GM21360 (cell line): ENCODE data around the gene FAM168A.

Experiments used
- ATAC-seq: cut with Tn5 transposase; IDR thresholded peaks from one replicate; pipeline ENCODE4 v1.9.1; 2021; ENCODE audit warnings: mild to moderate bottlenecking, moderate library complexity; ENCODE audit not compliant: unreplicated experiment

Gene FAM168A

DNA sequence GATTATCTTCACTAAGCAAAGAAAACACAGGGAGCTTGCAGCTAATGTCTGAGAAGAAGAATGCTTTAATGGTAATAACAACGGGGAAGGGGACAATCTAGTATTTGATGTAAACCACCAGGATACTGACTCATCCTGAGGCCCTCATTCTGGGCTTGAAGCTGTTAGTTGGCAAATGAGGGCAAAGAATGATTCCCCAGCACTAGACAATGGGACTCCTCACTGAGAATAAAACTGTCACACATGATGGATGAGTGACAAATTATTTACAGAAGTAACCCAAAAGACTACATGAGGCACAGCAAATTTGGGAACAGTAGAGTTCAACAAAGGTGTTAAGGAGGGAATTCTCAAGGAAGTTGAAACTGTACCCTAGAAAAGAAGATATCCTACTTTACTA is 76.3 kb downstream of the FAM168A start:
- ATAC-seq: no peak

DNA sequence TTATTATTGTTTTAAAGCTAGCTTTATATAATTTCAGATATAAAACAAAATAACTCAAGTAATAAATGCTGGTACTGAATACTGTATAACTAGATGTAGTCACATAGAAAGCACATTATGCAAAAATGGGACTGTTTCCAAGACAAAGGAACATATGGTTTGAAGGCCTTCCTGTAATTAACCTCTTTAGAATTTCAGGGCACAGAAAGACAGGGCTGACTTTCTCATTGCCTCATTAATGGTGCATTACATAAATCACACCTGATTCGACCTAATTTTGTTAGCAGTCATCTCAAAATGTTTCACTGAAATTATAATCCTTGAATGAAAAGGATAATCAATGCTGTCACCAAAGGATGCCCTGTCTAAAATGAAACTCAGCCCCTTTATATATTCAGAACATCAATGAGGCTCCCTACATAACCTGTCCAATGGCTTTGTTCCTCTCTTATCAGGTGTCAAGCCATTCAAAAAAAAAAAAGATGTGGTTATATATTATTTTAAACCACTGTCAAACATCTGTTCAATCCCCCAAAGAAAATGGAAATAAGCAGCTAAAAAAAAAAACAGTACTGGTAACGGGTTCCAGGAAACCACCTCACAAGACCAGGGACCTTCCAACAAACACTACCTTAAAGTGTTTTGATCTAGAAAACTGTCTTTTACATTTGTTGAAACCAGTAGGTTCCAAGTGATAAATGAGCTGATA is 77.4 kb downstream of the FAM168A start:
- no peak for ATAC-seq

DNA sequence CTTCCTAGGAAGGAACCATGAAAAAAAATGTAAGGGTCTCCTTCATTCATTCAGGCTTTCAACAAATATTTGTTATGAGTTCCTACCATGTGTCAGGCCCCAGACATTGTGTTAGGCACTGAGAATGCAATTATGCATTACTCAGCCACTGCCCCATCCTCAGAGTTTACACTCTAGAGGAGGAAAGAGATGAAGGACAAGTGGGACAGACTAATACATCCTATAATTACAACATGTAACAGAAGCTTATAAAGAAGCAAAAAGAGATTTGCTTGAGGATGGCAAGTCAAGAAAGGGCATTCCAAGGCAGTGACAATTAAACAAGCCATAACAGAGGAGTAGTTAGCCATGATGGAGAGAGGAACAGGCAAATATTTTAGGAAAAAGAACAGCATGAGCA is 78.6 kb downstream of the FAM168A start:
- ATAC-seq: no peak

DNA sequence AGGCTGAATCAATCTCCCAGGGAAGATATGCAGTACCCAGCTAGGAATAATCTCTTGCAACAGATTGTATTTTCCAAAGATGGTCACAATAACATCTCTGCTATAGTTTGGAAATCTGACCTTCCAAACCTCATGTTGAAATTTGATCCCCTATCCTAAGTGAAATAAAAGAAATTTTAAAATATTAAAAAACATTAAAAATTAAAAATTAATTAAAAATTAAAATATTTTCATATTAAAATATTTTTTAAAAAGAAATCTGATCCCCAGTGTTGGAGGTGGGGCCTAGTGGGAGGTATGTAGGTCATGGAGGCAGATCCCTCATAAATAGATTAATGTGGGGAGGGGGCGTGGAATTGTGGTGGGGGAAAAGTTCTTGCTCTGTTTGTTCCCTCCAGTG is 79.7 kb downstream of the FAM168A start:
- no peak for ATAC-seq

DNA sequence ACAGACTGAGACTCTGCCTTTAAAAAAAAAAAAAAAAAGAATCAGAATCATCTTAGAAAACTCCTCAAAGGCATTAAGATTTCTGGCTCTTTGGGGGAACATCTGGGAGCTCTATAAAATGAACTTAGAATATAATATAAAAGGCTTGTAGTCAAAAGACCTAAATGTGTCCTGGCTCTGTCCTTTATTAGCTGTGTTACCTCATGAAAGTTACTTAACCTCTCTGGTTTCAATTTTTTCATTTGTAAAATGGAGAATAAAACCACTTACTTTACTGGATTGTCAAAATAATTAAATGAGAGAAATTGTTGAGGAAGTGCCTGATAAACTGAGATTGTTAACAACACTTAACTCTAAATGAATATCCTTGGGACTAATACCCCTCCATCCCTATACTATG is 81.8 kb downstream of the FAM168A start:
- ATAC-seq: no peak

DNA sequence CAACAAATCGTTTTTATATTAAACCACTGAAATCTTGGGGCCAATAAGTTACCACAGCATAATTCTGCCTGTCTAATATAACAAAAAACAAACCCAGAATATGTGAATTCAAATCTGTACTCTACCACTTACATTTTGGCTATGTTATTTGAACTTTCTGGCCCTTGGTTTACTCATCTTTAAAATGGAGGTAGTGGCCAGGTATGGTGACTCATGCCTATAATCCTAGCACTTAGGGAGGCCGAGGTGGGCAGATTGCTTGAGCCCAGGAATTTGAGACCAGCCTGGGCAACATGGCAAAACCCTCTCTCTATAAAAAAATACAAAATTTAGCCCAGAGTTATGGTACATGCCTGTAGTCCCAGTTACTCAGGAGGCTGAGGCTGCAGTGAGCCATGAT is 84.2 kb downstream of the FAM168A start:
- no peak for ATAC-seq

DNA sequence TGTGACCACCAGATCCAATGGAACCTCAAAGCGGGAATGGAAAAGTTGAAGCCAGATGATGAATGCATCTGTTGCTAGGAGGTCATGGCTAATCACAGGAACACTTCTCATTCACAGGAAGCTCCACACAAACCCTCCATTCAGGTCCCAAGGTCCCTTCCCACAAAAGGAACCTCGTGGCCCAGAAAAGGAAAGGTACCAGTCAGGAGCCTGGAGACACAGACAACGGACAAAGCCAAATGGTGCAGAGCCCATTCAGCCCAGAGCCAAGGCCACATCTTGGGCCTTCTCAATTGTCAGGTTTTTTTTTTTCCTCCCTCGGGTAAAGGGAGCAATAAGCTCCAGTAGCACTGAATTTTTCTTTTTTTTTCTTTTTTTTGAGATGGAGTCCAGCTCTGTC is 87.0 kb downstream of the FAM168A start:
- no peak for ATAC-seq

DNA sequence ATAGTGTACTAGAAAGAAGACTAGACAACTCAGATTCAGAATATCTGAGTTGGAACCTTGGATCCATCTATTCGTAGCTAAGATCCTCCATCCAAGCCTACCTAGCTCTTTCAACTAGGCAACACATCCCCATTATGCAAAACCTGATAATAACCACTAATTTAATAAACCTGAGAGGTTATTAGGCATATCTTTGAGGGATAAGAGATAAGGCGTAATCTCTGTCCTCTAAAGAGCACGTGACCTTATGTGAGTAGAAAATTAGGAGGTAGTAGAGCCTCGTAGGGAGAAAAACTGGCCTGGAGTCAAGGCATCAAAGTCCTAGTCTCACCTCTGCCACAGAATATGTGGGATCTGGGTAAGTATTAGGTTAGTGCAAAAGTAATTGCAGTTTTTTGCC is 87.8 kb downstream of the FAM168A start:
- ATAC-seq: no peak

DNA sequence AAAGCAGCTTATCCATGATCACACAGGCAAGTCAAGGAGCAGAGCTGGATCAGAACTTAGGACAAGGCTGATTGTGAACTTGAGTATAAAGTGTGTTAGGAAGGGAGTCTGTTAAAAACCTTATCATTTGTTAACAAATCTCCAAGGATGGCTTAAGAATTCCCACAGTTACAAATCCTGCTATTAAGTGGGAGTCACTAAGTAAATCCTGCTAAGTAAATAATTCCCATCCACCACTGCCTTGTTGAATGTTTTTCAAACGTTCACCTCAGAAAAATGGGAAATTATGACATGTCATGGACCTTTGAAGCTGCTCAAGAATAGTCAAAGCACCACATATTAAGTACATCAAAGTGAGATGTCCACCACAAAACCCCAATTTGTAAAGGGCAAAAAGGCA is 88.7 kb downstream of the FAM168A start:
- no peak for ATAC-seq

DNA sequence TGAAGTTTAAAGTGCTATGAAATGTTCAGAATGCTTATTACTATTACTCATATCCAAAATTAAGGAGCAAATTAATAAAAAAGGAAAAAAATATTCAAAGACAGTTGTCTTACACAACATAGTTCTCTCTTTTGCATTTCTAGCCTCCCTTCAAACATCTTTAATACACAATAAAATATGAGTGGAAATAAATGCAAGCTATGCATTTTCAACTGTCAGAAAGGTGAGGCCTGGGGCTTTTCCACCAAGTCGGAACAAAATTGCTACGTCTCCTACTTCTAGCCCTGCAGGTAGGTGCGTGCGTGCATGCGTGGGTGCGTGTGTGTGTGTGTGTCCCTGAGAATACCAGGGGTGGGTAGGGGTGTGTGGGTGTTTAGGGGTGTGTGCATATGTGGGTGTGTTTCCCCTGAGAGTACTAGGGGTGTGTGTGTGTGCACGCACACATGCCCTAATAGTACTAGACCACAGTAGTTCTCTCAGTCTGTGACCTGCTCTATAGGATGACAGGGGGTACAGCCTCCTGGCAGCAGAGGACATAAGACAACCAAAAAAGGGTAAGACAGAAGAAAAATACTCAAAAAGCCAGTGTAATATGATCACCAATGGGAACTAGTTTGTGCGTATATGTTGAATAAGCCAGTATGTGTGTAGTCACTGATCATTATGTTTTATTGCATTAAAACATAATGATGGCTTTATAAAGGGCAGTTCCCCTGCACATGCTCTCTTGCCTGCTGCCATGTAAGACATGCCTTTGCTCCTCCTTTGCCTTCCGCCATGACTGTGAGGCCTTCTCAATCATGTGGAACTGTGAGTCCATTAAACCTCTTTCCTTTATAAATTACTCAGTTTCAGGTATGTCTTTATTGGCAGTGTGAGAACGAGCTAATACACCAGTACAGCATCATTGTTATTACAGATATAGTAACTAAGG is 89.4 kb downstream of the FAM168A start:
- no peak for ATAC-seq

DNA sequence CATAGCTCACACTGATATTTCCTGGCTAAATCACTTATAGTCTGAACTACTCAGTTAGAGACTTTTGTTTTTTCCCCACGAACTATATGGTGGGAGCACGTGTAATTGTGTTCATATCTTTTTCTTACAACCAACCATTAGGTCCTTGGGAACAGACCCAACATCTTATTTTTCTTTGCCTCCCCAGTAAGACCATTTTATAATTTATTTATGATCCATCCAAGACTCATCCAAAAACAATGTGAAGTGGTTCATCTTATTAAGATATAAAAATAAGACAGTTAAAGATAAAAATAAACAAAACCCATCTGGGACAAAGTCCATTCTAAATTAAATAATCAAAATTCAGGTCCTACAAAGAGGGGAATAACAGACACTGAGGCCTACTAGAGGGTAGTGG is 90.8 kb downstream of the FAM168A start:
- no peak for ATAC-seq

DNA sequence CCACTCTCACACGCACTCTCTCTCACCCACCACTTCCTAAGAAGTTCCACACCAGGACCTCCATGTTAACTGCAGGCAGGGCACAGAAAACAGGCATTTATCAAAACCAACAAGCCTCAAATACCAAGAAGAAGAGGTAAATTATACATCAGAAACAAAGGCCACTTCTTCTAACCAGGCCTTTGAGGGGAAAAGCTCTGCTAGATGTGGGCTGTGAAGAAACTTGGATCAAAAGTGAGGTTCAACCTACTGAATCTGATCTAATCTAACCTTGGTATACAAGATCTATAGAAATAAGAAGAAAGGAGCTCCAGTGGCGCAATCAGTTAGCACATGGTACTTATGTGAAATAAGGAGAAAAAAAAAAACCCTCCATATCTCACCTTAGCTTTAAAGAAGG is 91.9 kb downstream of the FAM168A start:
- ATAC-seq: no peak

DNA sequence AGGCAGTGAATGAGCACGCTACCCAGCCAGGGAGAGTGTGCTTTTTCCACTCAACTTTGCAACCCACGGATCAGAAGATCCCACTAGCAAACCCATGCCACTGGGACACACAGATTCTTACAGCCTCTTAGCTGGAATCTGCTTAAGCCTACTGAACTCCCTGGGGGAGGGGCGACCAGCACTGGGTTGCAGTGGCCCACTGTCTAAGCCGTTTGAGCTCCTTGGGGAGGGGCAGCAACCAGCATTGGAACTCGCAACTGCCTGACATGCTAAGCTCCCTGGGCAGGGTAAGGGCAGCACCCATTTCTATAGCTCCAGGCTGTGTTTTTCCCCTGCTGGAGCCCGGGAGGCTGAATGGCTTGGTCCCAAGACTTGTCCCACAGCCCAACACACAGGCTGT is 99.6 kb downstream of the FAM168A start:
- ATAC-seq: no peak

DNA sequence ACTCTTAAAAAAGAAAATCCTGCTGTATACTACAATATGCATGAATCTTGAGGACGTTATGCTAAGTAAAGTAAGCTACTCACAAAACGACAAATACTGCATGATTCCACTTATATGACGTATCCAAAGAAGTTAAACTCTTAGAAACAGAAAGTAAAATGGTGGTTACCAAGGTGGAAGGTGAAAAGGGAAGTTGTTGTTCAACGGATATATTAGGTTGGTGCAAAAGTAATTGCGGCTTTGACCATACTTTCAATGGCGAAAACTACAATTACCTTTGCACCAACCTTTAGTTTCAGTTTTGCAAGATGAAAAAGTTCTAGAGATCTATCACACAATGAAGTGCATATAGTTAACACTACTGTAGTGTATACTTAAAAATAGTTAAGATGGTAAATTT is 101.8 kb downstream of the FAM168A start:
- no peak for ATAC-seq

DNA sequence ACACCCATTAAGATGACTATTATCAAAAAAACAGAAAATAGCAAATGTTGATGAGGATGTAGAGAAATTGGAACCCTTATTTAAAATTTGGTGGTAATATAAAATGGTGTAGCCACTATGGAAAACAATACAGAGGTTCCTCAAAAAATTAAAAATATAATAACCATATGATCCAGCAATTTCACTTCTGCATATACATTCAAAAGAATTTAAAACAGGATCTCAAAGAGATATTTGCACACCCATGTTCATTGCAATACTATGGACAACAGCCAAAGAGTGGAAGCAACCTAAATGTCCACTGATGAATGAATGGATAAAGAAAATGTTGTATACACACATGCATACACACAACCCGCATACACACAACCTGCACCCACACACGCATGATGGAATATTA is 102.2 kb downstream of the FAM168A start:
- ATAC-seq: no peak

DNA sequence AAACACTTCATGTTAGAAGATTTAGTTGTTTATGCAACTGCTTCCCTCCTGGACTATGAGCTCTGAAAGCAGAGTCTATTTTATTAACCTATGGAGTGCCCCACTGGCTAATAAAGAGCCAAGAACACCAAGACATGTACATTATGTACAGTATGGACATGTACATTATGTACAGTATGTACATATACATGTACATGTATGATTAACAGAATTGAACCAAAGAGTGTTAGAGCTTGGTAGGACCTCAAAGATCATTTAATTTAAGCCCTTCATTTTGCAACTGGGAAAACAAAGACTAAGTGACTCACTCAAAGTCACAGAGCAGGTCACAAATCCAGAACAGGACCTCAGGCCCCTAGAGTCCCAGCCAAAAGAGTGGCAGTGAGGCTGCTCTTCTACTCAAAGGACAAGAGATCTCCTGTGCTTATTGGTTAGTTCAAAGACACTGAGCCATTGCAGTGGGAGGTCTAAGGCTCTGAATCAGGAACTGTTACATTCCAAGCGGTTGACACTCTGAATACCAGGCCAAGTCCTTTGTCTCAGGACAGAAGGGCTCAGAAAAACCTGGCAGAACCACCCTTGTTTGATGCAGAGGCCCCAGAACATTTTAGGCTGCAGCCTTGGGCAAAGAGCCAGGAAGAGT is 103.8 kb downstream of the FAM168A start:
- no peak for ATAC-seq

DNA sequence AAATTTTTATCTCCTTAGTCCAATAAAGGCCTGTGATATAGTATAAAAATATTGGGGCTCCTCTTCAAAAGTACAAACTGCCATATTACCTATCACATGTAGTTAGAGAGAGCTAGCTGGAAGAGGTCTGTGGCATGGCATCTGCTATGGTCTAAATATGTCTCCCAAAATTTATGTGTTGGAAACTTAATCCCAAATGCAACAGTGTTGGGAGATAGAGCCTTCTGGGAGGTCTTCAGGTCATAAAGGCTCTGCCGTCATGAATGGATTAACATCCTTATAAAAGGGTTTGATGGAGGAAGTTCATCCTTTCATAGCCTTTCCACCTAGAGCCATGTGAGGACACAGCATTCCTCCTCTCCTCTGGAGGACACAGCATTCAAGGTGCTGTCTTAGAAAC is 116.3 kb downstream of the FAM168A start:
- ATAC-seq: no peak

DNA sequence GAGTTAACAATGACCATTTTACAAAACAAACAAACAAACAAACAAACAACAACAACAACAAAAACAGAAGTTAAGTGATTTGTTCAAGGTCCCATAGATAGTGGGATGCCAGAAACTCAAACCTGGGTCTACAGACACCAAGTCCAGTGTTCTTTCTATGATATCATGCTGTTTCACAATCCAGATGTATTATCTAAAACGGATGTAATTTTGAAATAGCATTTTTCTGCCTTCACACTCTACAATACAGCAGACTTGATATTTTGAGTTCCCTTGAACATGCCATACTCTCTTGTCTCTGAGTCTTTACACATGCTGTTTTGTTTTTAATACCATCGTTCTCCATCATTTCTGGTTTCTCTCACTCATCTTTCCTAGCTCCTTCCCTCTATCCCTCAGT is 117.2 kb downstream of the FAM168A start:
- ATAC-seq: no peak

DNA sequence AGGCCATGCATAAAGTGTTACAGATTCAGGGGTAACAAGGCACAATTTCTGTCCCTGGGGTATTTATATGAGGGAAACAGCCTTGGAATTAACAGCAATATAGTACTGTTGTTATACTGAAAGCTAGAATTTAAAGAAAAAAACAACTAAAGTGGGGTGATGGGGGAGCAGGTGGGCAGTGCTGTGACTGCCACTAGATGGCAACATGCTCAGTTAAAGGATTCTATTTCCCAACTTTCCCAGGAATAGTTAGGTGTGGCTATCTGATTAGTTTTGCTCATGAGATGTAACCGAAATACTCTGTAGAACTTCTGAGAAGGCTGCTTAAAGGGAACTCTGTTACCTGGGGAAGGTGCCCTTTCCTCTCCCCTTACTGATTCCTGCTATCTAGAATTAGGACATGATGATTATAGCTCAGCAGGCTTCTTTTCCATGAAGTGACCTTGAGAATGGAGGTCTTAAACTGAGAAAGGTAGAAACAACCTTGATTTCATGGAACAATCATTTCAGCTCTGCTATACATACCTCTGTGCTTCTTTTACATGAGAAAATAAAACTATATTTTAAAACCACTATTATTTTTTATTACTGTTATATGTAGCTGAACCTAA is 119.1 kb downstream of the FAM168A start:
- ATAC-seq: no peak

DNA sequence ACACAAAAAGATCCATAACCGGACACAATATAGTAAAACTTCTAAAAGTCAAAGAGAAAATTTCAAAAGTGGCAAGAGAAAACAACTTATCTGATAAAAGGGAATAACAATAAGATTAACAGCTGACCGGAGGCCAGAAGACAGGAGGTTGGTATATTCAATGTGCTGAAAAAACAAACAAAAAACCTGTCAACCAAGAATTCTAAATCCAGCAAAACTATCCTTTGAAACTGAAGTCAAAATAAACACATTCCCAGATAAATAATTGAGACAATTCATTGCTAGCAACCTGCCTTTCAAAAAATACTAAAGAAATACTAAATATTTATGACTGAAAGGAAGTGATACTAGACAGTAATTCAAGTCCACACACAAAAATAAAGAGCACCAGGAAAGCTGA is 120.4 kb downstream of the FAM168A start:
- no peak for ATAC-seq

DNA sequence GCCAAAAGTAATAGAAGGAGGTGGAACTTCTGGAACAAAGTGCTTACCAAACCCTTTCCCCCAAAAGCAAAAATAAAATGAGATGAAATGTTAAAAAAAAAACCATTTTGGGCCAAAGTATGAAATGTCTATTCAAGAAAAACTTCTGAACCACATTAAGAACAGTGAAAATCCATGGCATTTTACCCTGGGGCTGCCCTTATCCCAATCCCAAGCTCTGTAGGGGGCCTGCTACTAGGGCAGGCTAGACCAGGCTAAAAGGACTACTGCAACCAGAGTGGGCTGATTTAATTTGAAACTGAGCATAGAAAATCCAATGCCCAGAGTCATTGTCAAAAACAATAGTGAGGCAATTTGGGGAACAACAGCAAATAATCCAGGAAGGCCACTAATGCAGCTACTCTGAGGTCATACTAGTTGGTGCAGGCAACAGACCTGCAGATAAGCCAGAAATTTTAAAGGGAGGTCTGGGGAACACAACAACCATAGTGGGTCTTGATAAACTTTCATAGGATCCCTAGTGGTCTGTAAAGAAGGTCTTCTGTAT is 122.3 kb downstream of the FAM168A start:
- no peak for ATAC-seq
